AG04450 (cell line): ENCODE measurements around the gene AGXT. TPM values are rescaled to one million over a fixed set of nuclear protein-coding genes. Genes with fewer than 3 reads are reported as not detected.

Experiments used
- CTCF ChIA-PET: fragments of 300-600, 350-600 bp; formaldehyde crosslinking; extraction: SDS; loops from one replicate; lab custom pipeline; 2022; ENCODE audit warnings: antibody characterized with exemption, inconsistent platforms; lab: Charles Lee
- POLR2A ChIA-PET: fragments of 350-600 bp; formaldehyde crosslinking; extraction: SDS; loops from one replicate; lab custom pipeline; 2021; ENCODE audit warnings: antibody characterized with exemption, inconsistent platforms; lab: Yijun Ruan, JAX
- DNase-seq: peaks from one replicate; pipeline ENCODE4 v3.0.0-alpha.2; 2011; ENCODE audit warnings: low read depth, low spot score
- H3K27ac ChIP-seq: one replicate; pipeline ENCODE4 v1.5.1; 2012; ENCODE audit warnings: low read depth, low read length, control low read depth
- H3K27me3 ChIP-seq: one replicate; pipeline ENCODE4 v1.6.0; 2012; ENCODE audit warnings: low read length; ENCODE audit not compliant: control insufficient read depth, insufficient read depth
- H3K4me3 ChIP-seq: 2 replicates; pipeline ENCODE4 v1.5.1; 2011; ENCODE audit warnings: mild to moderate bottlenecking, low read depth, low read length, control low read depth
- H3K9me3 ChIP-seq: 2 replicates; pipeline ENCODE4 v1.5.1; 2012; ENCODE audit warnings: low read length; ENCODE audit not compliant: control insufficient read depth, insufficient read depth
- CTCF ChIP-seq: IDR thresholded peaks from 2 replicates; pipeline ENCODE4 v1.5.1; 2011; ENCODE audit warnings: low read depth, low read length, control low read depth, inconsistent platforms
- polyA plus RNA-seq: library from polyadenylated mRNA; depleted of rRNA; stranded (reverse); fragments of >200 nt; gene quantifications from 2 replicates; pipeline ENCODE4 v1.2.3, GENCODE V29; 2011

Gene AGXT
- polyA plus RNA-seq, 1 experiment, result not detected

- peaks cover 7% of the 10 kb centered on the region for H3K27me3 ChIP-seq
- no peak within 1 kb of the TSS for H3K4me3 ChIP-seq
- POLR2A ChIA-PET, result no interaction called here
- DNase-seq, result no peak
- H3K27ac ChIP-seq, result no peak within 1 kb of the TSS
- CTCF ChIA-PET, result no interaction called here
- H3K9me3 ChIP-seq, result no peaks in the 10 kb centered on the region; the same call in 1 of the 2 replicates
- no peak for TF ChIP-seq CTCF
These were observed 37.7 kb downstream of the AGXT start, which contains the start of gene CROCC2 for GRCh38 chr2:240906141-240906910. CROCC2 (plus strand) TSS chr2:240906336; CDS start chr2:240906514, 178 bp downstream.

- no peak overlapping the region for H3K4me3 ChIP-seq
- H3K9me3 ChIP-seq, result no peaks in the 10 kb centered on the region; the same call in 1 of the 2 replicates
- DNase-seq, result no peak
- H3K27me3 ChIP-seq, result peaks cover 5% of the 10 kb centered on the region
- POLR2A ChIA-PET, result no interaction called here
- CTCF ChIA-PET, result no interaction called here
- TF ChIP-seq CTCF, result no peak
- H3K27ac ChIP-seq, result no peak overlapping the region
These were observed 38.4 kb downstream of the AGXT start for GRCh38 chr2:240906911-240907590.

GRCh38 chr2:240909216-240909974 is 40.8 kb downstream of the AGXT start:
- Histone ChIP-seq H3K9me3 (no peaks in the 10 kb centered on the region; the same call in 1 of the 2 replicates), H3K27me3 (peaks cover 2% of the 10 kb centered on the region), H3K4me3 (no peak overlapping the region), H3K27ac (no peak overlapping the region)
- ChIA-PET CTCF (no interaction called here), POLR2A (no interaction called here)
- TF ChIP-seq CTCF, result no peak
- no peak for DNase-seq

- POLR2A ChIA-PET, result no interaction called here
- Histone ChIP-seq H3K27ac (no peak overlapping the region), H3K4me3 (no peak overlapping the region), H3K27me3 (no peaks in the 10 kb centered on the region), H3K9me3 (no peaks in the 10 kb centered on the region; the same call in 1 of the 2 replicates)
- no peak for DNase-seq
- CTCF ChIA-PET, result interaction anchor here (0.9 kb wide), 1 partner anchor 15 kb away, joined by 3 read pairs; no protein-coding TSS in a partner anchor
- no peak for TF ChIP-seq CTCF
These were observed 43.1 kb downstream of the AGXT start for GRCh38 chr2:240911641-240912265.
